HEK293 (cell line): ENCODE data around the gene HOXA4.

Experiments
- GLI2 ChIP-seq: fragments of 450-650 bp; formaldehyde crosslinking; IDR thresholded peaks from 2 replicates; pipeline ENCODE4; 2017; ENCODE audit warnings: missing biosample characterization, missing genetic modification characterization, low read depth, borderline replicate concordance
- HOXD13 ChIP-seq: sonication (generic); formaldehyde crosslinking; IDR thresholded peaks from 2 replicates; pipeline ENCODE4 v1.8.0; 2022; ENCODE audit warnings: missing genetic modification reagents, borderline replicate concordance
- KLF10 ChIP-seq: fragments of 450-650 bp; IDR thresholded peaks from 2 replicates; pipeline ENCODE4 v1.5.1; 2018; ENCODE audit warnings: missing biosample characterization, mild to moderate bottlenecking, missing genetic modification characterization
- SP7 ChIP-seq: fragments of 450-650 bp; formaldehyde crosslinking; IDR thresholded peaks from 2 replicates; pipeline ENCODE4 v1.5.1; 2016; ENCODE audit warnings: missing biosample characterization, missing genetic modification characterization
- TCF7L2 ChIP-seq: IDR thresholded peaks from 2 replicates; pipeline ENCODE4 v1.6.1; 2011; ENCODE audit warnings: low read depth, mild to moderate bottlenecking, inconsistent platforms, low read length, moderate library complexity, borderline replicate concordance
- ZBTB8A ChIP-seq: fragments of 450-650 bp; formaldehyde crosslinking; IDR thresholded peaks from 2 replicates; pipeline ENCODE4 v1.5.1; 2016; ENCODE audit warnings: missing biosample characterization, missing genetic modification characterization
- ZFP37 ChIP-seq: fragments of 450-650 bp; formaldehyde crosslinking; IDR thresholded peaks from 2 replicates; pipeline ENCODE4 v1.5.1; 2016; ENCODE audit warnings: missing biosample characterization, missing genetic modification characterization
- ZNF473 ChIP-seq: fragments of 450-650 bp; formaldehyde crosslinking; IDR thresholded peaks from 2 replicates; pipeline ENCODE4 v1.5.1; 2017; ENCODE audit warnings: missing biosample characterization, missing genetic modification characterization
- ZNF555 ChIP-seq: fragments of 450-650 bp; formaldehyde crosslinking; conservative IDR thresholded peaks from 2 replicates; pipeline ENCODE4 v1.5.1; 2017; ENCODE audit warnings: missing biosample characterization, mild to moderate bottlenecking, missing genetic modification characterization, inconsistent platforms
- ZNF561 ChIP-seq: fragments of 450-650 bp; IDR thresholded peaks from 2 replicates; pipeline ENCODE4 v1.5.1; 2018; ENCODE audit warnings: missing biosample characterization, missing genetic modification characterization, borderline replicate concordance
- ZNF629 ChIP-seq: fragments of 450-650 bp; formaldehyde crosslinking; IDR thresholded peaks from 2 replicates; pipeline ENCODE4 v1.5.1; 2017; ENCODE audit warnings: missing biosample characterization, missing genetic modification characterization
- ZNF792 ChIP-seq: fragments of 450-650 bp; formaldehyde crosslinking; IDR thresholded peaks from 2 replicates; pipeline ENCODE4 v1.5.1; 2016; ENCODE audit warnings: missing biosample characterization, missing genetic modification characterization
- ZNF843 ChIP-seq: fragments of 450-650 bp; formaldehyde crosslinking; IDR thresholded peaks from 2 replicates; pipeline ENCODE4 v1.5.1; 2016; ENCODE audit warnings: missing biosample characterization, missing genetic modification characterization
- ZSCAN30 ChIP-seq: fragments of 450-650 bp; IDR thresholded peaks from 2 replicates; pipeline ENCODE4 v1.5.1; 2018; ENCODE audit warnings: missing biosample characterization, mild to moderate bottlenecking, missing genetic modification characterization, moderate library complexity
- TF ChIP-seq, protein P1 (sequence below): fragments of 450-650 bp; IDR thresholded peaks from 2 replicates; pipeline ENCODE4 v1.5.1; 2018; ENCODE audit warnings: missing biosample characterization, mild to moderate bottlenecking, missing genetic modification characterization
- TF ChIP-seq, protein P2 (sequence below): fragments of 450-650 bp; formaldehyde crosslinking; conservative IDR thresholded peaks from 2 replicates; pipeline ENCODE4 v1.5.1; 2016; ENCODE audit warnings: low read depth, missing biosample characterization, missing genetic modification characterization
- TF ChIP-seq, protein P3 (sequence below): fragments of 450-650 bp; formaldehyde crosslinking; IDR thresholded peaks from 2 replicates; pipeline ENCODE4 v1.5.1; 2016; ENCODE audit warnings: missing biosample characterization, missing genetic modification characterization, borderline replicate concordance
- TF ChIP-seq, protein P4 (sequence below): fragments of 450-650 bp; formaldehyde crosslinking; conservative IDR thresholded peaks from 2 replicates; pipeline ENCODE4 v1.5.1; 2016; ENCODE audit warnings: low read depth, missing biosample characterization, missing genetic modification characterization
- TF ChIP-seq, protein P5 (sequence below): fragments of 450-650 bp; formaldehyde crosslinking; IDR thresholded peaks from 2 replicates; pipeline ENCODE4 v1.5.1; 2016; ENCODE audit warnings: missing biosample characterization, missing genetic modification characterization
- TF ChIP-seq, protein P6 (sequence below): fragments of 450-650 bp; formaldehyde crosslinking; IDR thresholded peaks from 2 replicates; pipeline ENCODE4 v1.5.1; 2016; ENCODE audit warnings: missing biosample characterization, missing genetic modification characterization

HOXA4 gene

DNA sequence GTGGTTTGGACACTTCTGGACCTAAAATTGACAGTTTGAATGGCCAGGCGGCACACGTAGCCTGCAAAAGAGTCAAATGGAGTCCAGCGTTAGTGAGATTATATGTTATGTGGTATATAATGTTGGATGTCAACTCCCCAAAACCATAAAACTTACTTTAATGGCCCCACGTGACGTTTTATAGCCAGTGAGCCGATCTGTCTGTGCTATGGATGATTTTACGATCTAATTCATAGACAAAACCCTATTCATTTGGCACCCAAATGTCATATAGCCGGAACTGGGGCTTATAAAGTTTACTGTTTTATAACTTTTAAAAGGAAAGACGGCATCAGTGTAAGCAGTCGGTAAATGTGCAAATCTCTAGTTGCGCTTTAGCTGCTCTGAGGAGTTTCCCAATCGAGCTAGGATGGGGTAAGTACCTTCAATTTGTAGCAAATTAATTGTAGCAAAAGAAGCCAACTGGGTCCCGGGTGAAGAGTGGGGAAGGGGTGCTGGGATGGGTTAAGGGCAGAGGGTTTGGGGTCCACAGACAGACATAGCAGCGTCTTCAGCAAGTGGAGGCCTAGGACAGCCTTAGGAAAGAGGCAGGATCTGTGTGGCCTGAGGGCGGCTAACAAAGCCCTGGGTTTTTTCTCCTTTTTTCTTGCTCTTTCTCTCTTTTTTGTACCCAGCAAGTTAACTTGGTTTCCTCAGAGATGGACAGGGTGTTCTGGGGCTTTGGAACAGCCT, 9.7 kb upstream of the HOXA4 start (continued):
- peak; percentile 87 for TF ChIP-seq GLI2 (tag by site-specific recombination)
- peak; percentile 20; the same call in 1 of the 2 replicates for TF ChIP-seq ZSCAN30 (tag by site-specific recombination)
- TF ChIP-seq ZFP37 (tag by site-specific recombination), result no peak
- TF ChIP-seq, protein P1, sequence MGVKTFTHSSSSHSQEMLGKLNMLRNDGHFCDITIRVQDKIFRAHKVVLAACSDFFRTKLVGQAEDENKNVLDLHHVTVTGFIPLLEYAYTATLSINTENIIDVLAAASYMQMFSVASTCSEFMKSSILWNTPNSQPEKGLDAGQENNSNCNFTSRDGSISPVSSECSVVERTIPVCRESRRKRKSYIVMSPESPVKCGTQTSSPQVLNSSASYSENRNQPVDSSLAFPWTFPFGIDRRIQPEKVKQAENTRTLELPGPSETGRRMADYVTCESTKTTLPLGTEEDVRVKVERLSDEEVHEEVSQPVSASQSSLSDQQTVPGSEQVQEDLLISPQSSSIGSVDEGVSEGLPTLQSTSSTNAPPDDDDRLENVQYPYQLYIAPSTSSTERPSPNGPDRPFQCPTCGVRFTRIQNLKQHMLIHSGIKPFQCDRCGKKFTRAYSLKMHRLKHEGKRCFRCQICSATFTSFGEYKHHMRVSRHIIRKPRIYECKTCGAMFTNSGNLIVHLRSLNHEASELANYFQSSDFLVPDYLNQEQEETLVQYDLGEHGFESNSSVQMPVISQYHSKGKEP (tag by site-specific recombination), result peak; percentile 59
- no peak for TF ChIP-seq ZNF555 (tag by site-specific recombination)
- TF ChIP-seq, protein P2, sequence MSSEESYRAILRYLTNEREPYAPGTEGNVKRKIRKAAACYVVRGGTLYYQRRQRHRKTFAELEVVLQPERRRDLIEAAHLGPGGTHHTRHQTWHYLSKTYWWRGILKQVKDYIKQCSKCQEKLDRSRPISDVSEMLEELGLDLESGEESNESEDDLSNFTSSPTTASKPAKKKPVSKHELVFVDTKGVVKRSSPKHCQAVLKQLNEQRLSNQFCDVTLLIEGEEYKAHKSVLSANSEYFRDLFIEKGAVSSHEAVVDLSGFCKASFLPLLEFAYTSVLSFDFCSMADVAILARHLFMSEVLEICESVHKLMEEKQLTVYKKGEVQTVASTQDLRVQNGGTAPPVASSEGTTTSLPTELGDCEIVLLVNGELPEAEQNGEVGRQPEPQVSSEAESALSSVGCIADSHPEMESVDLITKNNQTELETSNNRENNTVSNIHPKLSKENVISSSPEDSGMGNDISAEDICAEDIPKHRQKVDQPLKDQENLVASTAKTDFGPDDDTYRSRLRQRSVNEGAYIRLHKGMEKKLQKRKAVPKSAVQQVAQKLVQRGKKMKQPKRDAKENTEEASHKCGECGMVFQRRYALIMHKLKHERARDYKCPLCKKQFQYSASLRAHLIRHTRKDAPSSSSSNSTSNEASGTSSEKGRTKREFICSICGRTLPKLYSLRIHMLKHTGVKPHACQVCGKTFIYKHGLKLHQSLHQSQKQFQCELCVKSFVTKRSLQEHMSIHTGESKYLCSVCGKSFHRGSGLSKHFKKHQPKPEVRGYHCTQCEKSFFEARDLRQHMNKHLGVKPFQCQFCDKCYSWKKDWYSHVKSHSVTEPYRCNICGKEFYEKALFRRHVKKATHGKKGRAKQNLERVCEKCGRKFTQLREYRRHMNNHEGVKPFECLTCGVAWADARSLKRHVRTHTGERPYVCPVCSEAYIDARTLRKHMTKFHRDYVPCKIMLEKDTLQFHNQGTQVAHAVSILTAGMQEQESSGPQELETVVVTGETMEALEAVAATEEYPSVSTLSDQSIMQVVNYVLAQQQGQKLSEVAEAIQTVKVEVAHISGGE (tag by site-specific recombination), result no peak; the same call in 1 of the 2 replicates
- TF ChIP-seq ZNF629 (tag by site-specific recombination), result peak; percentile 72
- TF ChIP-seq, protein P3, sequence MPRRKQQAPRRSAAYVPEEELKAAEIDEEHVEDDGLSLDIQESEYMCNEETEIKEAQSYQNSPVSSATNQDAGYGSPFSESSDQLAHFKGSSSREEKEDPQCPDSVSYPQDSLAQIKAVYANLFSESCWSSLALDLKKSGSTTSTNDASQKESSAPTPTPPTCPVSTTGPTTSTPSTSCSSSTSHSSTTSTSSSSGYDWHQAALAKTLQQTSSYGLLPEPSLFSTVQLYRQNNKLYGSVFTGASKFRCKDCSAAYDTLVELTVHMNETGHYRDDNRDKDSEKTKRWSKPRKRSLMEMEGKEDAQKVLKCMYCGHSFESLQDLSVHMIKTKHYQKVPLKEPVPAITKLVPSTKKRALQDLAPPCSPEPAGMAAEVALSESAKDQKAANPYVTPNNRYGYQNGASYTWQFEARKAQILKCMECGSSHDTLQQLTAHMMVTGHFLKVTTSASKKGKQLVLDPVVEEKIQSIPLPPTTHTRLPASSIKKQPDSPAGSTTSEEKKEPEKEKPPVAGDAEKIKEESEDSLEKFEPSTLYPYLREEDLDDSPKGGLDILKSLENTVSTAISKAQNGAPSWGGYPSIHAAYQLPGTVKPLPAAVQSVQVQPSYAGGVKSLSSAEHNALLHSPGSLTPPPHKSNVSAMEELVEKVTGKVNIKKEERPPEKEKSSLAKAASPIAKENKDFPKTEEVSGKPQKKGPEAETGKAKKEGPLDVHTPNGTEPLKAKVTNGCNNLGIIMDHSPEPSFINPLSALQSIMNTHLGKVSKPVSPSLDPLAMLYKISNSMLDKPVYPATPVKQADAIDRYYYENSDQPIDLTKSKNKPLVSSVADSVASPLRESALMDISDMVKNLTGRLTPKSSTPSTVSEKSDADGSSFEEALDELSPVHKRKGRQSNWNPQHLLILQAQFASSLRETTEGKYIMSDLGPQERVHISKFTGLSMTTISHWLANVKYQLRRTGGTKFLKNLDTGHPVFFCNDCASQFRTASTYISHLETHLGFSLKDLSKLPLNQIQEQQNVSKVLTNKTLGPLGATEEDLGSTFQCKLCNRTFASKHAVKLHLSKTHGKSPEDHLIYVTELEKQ (tag by site-specific recombination), result peak; percentile 77
- no peak for TF ChIP-seq ZNF473 (tag by site-specific recombination)
- peak; percentile 44; the same call in 1 of the 2 replicates for TF ChIP-seq ZNF792 (tag by site-specific recombination)
- TF ChIP-seq, protein P4, sequence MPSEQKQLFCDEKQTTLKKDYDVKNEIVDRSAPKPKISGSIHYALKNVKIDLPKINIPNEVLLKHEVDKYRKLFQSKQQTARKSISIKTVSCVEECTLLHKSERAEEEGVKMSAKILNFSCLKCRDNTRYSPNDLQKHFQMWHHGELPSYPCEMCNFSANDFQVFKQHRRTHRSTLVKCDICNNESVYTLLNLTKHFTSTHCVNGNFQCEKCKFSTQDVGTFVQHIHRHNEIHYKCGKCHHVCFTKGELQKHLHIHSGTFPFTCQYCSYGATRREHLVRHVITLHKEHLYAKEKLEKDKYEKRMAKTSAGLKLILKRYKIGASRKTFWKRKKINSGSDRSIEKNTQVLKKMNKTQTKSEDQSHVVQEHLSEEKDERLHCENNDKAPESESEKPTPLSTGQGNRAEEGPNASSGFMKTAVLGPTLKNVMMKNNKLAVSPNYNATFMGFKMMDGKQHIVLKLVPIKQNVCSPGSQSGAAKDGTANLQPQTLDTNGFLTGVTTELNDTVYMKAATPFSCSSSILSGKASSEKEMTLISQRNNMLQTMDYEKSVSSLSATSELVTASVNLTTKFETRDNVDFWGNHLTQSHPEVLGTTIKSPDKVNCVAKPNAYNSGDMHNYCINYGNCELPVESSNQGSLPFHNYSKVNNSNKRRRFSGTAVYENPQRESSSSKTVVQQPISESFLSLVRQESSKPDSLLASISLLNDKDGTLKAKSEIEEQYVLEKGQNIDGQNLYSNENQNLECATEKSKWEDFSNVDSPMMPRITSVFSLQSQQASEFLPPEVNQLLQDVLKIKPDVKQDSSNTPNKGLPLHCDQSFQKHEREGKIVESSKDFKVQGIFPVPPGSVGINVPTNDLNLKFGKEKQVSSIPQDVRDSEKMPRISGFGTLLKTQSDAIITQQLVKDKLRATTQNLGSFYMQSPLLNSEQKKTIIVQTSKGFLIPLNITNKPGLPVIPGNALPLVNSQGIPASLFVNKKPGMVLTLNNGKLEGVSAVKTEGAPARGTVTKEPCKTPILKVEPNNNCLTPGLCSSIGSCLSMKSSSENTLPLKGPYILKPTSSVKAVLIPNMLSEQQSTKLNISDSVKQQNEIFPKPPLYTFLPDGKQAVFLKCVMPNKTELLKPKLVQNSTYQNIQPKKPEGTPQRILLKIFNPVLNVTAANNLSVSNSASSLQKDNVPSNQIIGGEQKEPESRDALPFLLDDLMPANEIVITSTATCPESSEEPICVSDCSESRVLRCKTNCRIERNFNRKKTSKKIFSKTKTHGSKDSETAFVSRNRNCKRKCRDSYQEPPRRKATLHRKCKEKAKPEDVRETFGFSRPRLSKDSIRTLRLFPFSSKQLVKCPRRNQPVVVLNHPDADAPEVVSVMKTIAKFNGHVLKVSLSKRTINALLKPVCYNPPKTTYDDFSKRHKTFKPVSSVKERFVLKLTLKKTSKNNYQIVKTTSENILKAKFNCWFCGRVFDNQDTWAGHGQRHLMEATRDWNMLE (tag by site-specific recombination), result 0 out of 2 replicates have a peak, but pooled peaks have one; percentile 8
- peak; percentile 21; the same call in 1 of the 2 replicates for TF ChIP-seq ZNF561 (tag by site-specific recombination)
- TF ChIP-seq SP7 (tag by site-specific recombination), result peak; percentile 96
- TF ChIP-seq ZNF843 (tag by site-specific recombination), result peak; percentile 98
- TF ChIP-seq HOXD13, result peak; percentile 62; the same call in 1 of the 2 replicates
- TF ChIP-seq TCF7L2, result peak; percentile 58; the same call in 1 of the 2 replicates
- TF ChIP-seq, protein P5, sequence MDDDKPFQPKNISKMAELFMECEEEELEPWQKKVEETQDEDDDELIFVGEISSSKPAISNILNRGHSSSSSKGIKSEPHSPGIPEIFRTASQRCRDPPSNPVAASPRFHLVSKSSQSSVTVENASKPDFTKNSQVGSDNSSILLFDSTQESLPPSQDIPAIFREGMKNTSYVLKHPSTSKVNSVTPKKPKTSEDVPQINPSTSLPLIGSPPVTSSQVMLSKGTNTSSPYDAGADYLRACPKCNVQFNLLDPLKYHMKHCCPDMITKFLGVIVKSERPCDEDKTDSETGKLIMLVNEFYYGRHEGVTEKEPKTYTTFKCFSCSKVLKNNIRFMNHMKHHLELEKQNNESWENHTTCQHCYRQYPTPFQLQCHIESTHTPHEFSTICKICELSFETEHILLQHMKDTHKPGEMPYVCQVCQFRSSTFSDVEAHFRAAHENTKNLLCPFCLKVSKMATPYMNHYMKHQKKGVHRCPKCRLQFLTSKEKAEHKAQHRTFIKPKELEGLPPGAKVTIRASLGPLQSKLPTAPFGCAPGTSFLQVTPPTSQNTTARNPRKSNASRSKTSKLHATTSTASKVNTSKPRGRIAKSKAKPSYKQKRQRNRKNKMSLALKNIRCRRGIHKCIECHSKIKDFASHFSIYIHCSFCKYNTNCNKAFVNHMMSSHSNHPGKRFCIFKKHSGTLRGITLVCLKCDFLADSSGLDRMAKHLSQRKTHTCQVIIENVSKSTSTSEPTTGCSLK (tag by site-specific recombination), result no peak
- TF ChIP-seq ZBTB8A (tag by site-specific recombination), result peak; percentile 28; the same call in 1 of the 2 replicates
- TF ChIP-seq, protein P6, sequence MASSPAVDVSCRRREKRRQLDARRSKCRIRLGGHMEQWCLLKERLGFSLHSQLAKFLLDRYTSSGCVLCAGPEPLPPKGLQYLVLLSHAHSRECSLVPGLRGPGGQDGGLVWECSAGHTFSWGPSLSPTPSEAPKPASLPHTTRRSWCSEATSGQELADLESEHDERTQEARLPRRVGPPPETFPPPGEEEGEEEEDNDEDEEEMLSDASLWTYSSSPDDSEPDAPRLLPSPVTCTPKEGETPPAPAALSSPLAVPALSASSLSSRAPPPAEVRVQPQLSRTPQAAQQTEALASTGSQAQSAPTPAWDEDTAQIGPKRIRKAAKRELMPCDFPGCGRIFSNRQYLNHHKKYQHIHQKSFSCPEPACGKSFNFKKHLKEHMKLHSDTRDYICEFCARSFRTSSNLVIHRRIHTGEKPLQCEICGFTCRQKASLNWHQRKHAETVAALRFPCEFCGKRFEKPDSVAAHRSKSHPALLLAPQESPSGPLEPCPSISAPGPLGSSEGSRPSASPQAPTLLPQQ, result peak; percentile 54; the same call in 1 of the 2 replicates
- TF ChIP-seq KLF10 (tag by site-specific recombination), result peak; percentile 65
